DOHH2 (cell line): ENCODE data around the gene SCUBE3.

Experiments
- H3F3A ChIP-seq: fragments of 200-600 bp; sonication (generic), shearing (Covaris generic); 2 replicates; pipeline ENCODE4 v1.6.0; 2016; ENCODE audit warnings: antibody characterized with exemption, mild to moderate bottlenecking; ENCODE audit not compliant: control insufficient read depth, insufficient read depth
- H3K27ac ChIP-seq: fragments of 200-600 bp; sonication (generic); 2 replicates; pipeline ENCODE4 v1.5.1; 2014; ENCODE audit warnings: low read depth, mild to moderate bottlenecking, low read length, moderate library complexity
- H3K27me3 ChIP-seq: fragments of 200-600 bp; sonication (generic); 2 replicates; pipeline ENCODE4 v1.6.1; 2014; ENCODE audit warnings: mild to moderate bottlenecking, low read length, mixed read lengths; ENCODE audit not compliant: control insufficient read depth
- H3K36me3 ChIP-seq: fragments of 200-600 bp; sonication (generic); 2 replicates; pipeline ENCODE4 v1.6.1; 2014; ENCODE audit warnings: mild to moderate bottlenecking, low read length, moderate library complexity, mixed read lengths; ENCODE audit not compliant: control insufficient read depth
- H3K4me1 ChIP-seq: fragments of 200-600 bp; sonication (generic); 2 replicates; pipeline ENCODE4 v1.6.1; 2014; ENCODE audit warnings: mild to moderate bottlenecking, low read length, mixed read lengths; ENCODE audit not compliant: control insufficient read depth
- H3K4me2 ChIP-seq: fragments of 200-600 bp; sonication (generic); 2 replicates; pipeline ENCODE4 v1.6.0; 2014; ENCODE audit warnings: mild to moderate bottlenecking, low read length, moderate library complexity
- H3K4me3 ChIP-seq: fragments of 200-600 bp; sonication (generic); 2 replicates; pipeline ENCODE4 v1.5.1; 2014; ENCODE audit warnings: mild to moderate bottlenecking, low read length, mixed read lengths
- H3K79me2 ChIP-seq: fragments of 200-600 bp; sonication (generic); 2 replicates; pipeline ENCODE4 v1.6.1; 2014; ENCODE audit warnings: mild to moderate bottlenecking, low read length, mixed read lengths; ENCODE audit not compliant: control insufficient read depth
- H3K9me2 ChIP-seq: fragments of 200-600 bp; sonication (generic); replicated peaks from 2 replicates; pipeline ENCODE4 v1.6.1; 2014; ENCODE audit warnings: mild to moderate bottlenecking, low read length, mixed read lengths; ENCODE audit not compliant: control insufficient read depth
- H3K9me3 ChIP-seq: fragments of 200-600 bp; sonication (generic); 2 replicates; pipeline ENCODE4 v1.6.1; 2014; ENCODE audit warnings: antibody characterized with exemption, low read length, mixed read lengths; ENCODE audit not compliant: control insufficient read depth, insufficient read depth
- H4K20me1 ChIP-seq: fragments of 200-600 bp; sonication (generic); 2 replicates; pipeline ENCODE4 v1.6.0; 2014; ENCODE audit warnings: low read depth, mild to moderate bottlenecking, antibody characterized with exemption, low read length, moderate library complexity; ENCODE audit not compliant: control insufficient read depth, insufficient read depth
- CTCF ChIP-seq: fragments of 200-600 bp; sonication (generic); IDR thresholded peaks from one replicate; pipeline ENCODE4 v1.5.1; 2014; ENCODE audit warnings: antibody characterized with exemption, mild to moderate bottlenecking, low read depth, low read length; ENCODE audit not compliant: poor library complexity, severe bottlenecking
- EZH2phosphoT487 ChIP-seq: fragments of 200-600 bp; sonication (generic); IDR thresholded peaks from 2 replicates; pipeline ENCODE4 v1.6.1; 2017; ENCODE audit warnings: borderline replicate concordance, mild to moderate bottlenecking, antibody characterized with exemption, low read length, moderate library complexity, mixed read lengths

The SCUBE3 gene

GRCh38 chr6:35220711-35221110 is 7.0 kb downstream of the SCUBE3 start:
- no peak overlapping the region for H3K4me2 ChIP-seq
- TF ChIP-seq EZH2phosphoT487 (no peak), CTCF (no peak)
- no peaks in the 10 kb centered on the region for H3K79me2 ChIP-seq
- H3K4me3 ChIP-seq, result no peak overlapping the region
- no peaks in the 10 kb centered on the region for H3K36me3 ChIP-seq
- no peak overlapping the region for H3K27ac ChIP-seq
- H4K20me1 ChIP-seq, result no peaks in the 10 kb centered on the region; the same call in none of the 2 replicates
- no peaks in the 10 kb centered on the region for H3K9me2 ChIP-seq
- peaks cover 40% of the 10 kb centered on the region for H3K27me3 ChIP-seq
- no peaks in the 10 kb centered on the region for H3K9me3 ChIP-seq
- H3F3A ChIP-seq, result no peaks in the 10 kb centered on the region
- no peaks in the 10 kb centered on the region for H3K4me1 ChIP-seq

- TF ChIP-seq CTCF (no peak), EZH2phosphoT487 (no peak)
- Histone ChIP-seq H3K36me3 (no peaks in the 10 kb centered on the region), H3K4me3 (no peak overlapping the region), H3K79me2 (no peaks in the 10 kb centered on the region), H3K4me2 (no peak overlapping the region), H3K9me2 (no peaks in the 10 kb centered on the region), H3K4me1 (no peaks in the 10 kb centered on the region), H3F3A (no peaks in the 10 kb centered on the region), H3K9me3 (no peaks in the 10 kb centered on the region), H4K20me1 (no peaks in the 10 kb centered on the region; the same call in 1 of the 2 replicates), H3K27me3 (peaks cover 18% of the 10 kb centered on the region), H3K27ac (no peak overlapping the region)
Observed at GRCh38 chr6:35223396-35223795, 9.6 kb downstream of the SCUBE3 start.

DNA sequence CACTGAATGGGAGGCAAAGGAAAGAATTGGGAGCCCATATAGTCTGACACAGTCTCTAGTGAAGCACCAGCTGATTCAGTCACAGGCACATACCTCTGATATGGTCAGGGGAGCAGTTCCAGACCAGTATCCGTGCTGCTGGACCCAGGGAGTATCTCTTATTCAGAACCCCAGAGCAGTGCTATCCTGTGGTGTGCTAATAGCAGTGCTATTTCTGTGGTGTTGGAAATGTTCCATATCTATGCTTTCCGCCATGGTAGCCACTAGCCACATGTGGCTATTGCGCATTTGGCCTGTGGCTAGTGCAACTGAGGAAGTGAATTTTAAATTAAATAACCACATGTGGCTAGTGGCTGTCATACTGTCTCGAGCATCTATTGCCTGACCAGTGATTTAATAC is 11.0 kb downstream of the SCUBE3 start:
- H3K4me2 ChIP-seq, result no peak overlapping the region
- no peak overlapping the region for H3K27ac ChIP-seq
- no peaks in the 10 kb centered on the region for H3K79me2 ChIP-seq
- peaks cover 12% of the 10 kb centered on the region; the same call in 1 of the 2 replicates for H3K27me3 ChIP-seq
- no peaks in the 10 kb centered on the region for H3F3A ChIP-seq
- H3K9me2 ChIP-seq, result no peaks in the 10 kb centered on the region
- no peak for TF ChIP-seq EZH2phosphoT487
- TF ChIP-seq CTCF, result no peak
- no peaks in the 10 kb centered on the region for H3K36me3 ChIP-seq
- H3K4me3 ChIP-seq, result no peak overlapping the region
- no peaks in the 10 kb centered on the region for H3K9me3 ChIP-seq
- H3K4me1 ChIP-seq, result no peaks in the 10 kb centered on the region
- no peaks in the 10 kb centered on the region; the same call in 1 of the 2 replicates for H4K20me1 ChIP-seq
